ENCODE data around the gene TRIM42.

DNA sequence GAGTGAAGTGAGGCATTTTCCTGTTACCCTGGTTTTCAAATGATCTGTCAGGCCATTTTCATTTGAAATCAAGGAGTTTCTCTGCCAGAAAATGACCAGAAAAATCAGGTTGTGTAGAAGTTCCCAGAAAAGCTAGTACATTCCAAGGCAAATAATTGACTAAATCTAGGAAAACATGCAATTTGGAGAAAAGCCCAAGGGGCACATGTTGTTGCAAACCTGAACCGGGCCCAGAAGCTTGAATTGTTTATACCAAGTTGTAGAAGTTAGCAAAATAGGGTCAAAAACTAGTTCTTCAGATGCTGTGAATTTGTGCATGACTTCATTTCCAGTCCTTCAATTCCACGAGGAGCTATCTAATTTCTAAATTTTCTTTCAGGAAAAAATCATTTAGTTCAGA lies 31.0 kb downstream of the TRIM42 start:
- TF ChIP-seq POLR2AphosphoS5 (IDR thresholded peaks at IDR 0.05) (no peak), EP300 (IDR thresholded peaks at IDR 0.05; ENCODE audit: low read depth) (no peak), POLR2A (IDR thresholded peaks at IDR 0.05) (no peak)
- TF ChIP-seq, protein P1, sequence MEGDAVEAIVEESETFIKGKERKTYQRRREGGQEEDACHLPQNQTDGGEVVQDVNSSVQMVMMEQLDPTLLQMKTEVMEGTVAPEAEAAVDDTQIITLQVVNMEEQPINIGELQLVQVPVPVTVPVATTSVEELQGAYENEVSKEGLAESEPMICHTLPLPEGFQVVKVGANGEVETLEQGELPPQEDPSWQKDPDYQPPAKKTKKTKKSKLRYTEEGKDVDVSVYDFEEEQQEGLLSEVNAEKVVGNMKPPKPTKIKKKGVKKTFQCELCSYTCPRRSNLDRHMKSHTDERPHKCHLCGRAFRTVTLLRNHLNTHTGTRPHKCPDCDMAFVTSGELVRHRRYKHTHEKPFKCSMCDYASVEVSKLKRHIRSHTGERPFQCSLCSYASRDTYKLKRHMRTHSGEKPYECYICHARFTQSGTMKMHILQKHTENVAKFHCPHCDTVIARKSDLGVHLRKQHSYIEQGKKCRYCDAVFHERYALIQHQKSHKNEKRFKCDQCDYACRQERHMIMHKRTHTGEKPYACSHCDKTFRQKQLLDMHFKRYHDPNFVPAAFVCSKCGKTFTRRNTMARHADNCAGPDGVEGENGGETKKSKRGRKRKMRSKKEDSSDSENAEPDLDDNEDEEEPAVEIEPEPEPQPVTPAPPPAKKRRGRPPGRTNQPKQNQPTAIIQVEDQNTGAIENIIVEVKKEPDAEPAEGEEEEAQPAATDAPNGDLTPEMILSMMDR (IDR thresholded peaks at IDR 0.05): no peak

All from transverse colon (tissue), 4 donors.